Activated naive CD4-positive, alpha-beta T cell treated with anti-CD3 and anti-CD28 coated beads, Interleukin-2, amount 10 ng/mL, durations not matched to agents 7 days and 5 days (primary cell): ENCODE results near the gene CPA2.

ENCODE experiments used
- CTCF ChIA-PET: fragments of 350-600 bp; sonication (Branson Sonifier 250); formaldehyde crosslinking; loops from one replicate; lab custom pipeline; 2021; ENCODE audit warnings: antibody characterized with exemption; lab: Charles Lee
- DNase-seq: peaks from one replicate; pipeline ENCODE4 v3.0.0-alpha.2; 2020
- H3K27ac Mint-ChIP-seq: one replicate; pipeline ENCODE4 v1.8.0; 2021; ENCODE audit warnings: mild to moderate bottlenecking, moderate library complexity, mixed read lengths
- H3K27me3 Mint-ChIP-seq: one replicate; pipeline ENCODE4 v1.8.0; 2021; ENCODE audit warnings: mild to moderate bottlenecking, mixed read lengths
- H3K36me3 Mint-ChIP-seq: one replicate; pipeline ENCODE4 v1.8.0; 2021; ENCODE audit warnings: mixed read lengths
- H3K4me1 Mint-ChIP-seq: one replicate; pipeline ENCODE4 v1.8.0; 2021; ENCODE audit warnings: mixed read lengths
- H3K4me3 Mint-ChIP-seq: one replicate; pipeline ENCODE4 v1.8.0; 2021; ENCODE audit warnings: mild to moderate bottlenecking, moderate library complexity, mixed read lengths
- H3K9me3 Mint-ChIP-seq: one replicate; pipeline ENCODE4 v1.8.0; 2021; ENCODE audit warnings: mixed read lengths

CPA2 gene

DNA sequence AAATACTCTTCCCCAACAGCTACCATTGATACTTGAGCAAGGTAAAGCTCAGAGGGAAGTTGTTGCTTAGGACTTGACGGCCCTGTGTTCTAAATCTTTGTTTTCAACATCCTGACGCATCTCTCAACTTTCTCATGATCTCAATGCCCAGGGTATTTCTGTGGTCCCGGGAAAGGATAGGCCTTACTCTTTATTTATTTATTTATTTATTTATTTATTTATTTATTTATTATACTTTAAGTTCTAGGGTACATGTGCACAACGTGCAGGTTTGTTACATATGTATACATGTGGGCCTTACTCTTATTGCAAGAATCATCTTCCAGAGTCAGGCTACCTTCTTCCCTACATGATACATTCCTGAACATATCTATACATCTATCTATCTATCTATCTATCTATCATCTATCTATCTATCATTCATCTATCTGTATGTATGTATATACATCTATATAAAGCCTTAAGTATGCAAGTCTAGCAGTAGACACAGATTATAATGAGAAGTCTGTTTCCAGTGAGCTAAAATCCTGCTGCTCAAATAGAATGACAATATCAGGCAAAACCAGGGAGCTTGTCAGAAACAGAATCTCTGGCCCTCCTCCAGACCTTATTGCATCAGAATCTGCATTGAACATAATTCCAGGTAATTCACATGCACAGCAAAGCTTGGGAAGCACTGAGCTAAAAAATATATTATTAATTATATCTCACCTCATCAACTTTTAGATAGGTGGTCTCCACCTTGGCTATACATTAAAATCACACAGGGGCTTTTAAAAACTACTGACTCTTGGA, 65.8 kb downstream of the CPA2 start:
- DNase-seq, result no peak
- Mint-ChIP-seq H3K9me3 (no peaks in the 10 kb centered on the region), H3K36me3 (no peaks in the 10 kb centered on the region), H3K4me3 (no peak overlapping the region), H3K27me3 (no peaks in the 10 kb centered on the region), H3K4me1 (no peaks in the 10 kb centered on the region), H3K27ac (no peak overlapping the region)
- CTCF ChIA-PET, result no interaction called here

DNA sequence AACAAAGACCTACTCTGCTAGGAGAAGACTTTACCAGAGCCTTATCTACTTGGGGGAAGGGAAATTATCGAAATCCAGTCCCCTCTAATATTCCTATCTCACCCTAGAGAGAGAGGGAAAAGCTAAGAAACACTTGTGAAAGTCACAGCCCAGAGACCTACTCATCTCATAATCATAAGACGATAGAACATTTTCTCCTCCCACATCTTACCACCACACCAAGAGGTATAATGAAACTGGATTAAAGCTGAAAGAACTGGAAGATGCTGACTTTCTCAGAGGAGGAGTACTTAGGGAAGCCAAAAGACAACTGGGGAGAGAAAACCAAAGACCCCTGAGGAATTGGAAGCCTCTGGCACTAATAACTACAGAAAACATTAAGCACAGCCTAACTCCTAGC, 67.2 kb downstream of the CPA2 start:
- DNase-seq, result no peak
- Mint-ChIP-seq H3K27me3 (no peaks in the 10 kb centered on the region), H3K9me3 (no peaks in the 10 kb centered on the region), H3K36me3 (no peaks in the 10 kb centered on the region), H3K4me3 (no peak overlapping the region), H3K27ac (no peak overlapping the region), H3K4me1 (no peaks in the 10 kb centered on the region)
- CTCF ChIA-PET, result no interaction called here

DNA sequence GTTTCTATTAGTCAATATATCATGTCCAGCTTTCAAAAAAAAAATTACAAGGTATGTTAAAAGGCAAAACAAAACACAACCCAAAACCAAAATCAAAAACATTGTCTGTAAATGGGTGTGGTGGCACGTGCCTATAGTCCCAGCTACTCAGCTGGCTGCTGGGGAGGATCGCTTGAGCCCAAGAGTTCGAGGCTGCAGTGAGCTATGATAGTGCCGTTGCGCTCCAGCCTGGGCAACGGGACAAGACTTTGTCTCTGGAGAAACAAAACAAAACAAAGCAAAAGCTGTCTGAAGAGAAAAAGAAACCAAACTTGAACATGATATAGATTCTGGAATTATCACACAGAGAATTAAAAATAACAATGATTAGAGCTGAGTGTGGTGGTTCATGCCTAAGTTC, 67.6 kb downstream of the CPA2 start:
- no peaks in the 10 kb centered on the region for H3K9me3 Mint-ChIP-seq
- CTCF ChIA-PET, result no interaction called here
- DNase-seq, result no peak
- H3K27me3 Mint-ChIP-seq, result no peaks in the 10 kb centered on the region
- H3K4me1 Mint-ChIP-seq, result no peaks in the 10 kb centered on the region
- no peak overlapping the region for H3K4me3 Mint-ChIP-seq
- no peaks in the 10 kb centered on the region for H3K36me3 Mint-ChIP-seq
- H3K27ac Mint-ChIP-seq, result no peak overlapping the region

DNA sequence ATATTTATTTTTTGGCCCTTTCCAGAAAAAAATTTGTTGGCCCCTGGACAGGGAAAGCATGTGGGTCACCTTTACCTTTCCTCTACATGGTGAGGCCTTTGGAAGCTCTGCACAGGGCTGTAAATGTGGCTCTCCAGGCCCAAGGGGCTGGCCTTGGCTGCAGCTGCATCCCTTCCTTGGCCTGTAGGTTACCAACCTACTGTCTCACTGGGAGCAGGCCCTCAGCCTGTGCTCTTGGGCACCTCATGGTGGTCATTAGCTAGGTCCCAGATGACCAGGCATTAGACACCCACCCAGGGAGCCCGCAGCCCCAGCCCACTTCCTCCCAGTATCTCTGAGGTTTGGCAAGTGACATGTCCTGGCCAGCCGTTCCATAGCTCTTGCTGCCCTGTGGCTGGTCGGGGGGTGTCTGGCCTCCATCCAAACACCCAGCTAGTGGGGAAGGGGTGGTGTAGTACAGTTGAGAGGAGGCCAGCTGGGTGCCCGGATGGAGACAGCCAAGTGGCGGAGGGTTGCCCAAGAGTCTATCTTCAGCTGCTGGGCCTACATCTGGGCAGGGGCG, 70.8 kb downstream of the CPA2 start:
- Mint-ChIP-seq H3K27ac (no peak overlapping the region), H3K4me3 (no peak overlapping the region), H3K4me1 (no peaks in the 10 kb centered on the region), H3K36me3 (no peaks in the 10 kb centered on the region), H3K27me3 (no peaks in the 10 kb centered on the region), H3K9me3 (no peaks in the 10 kb centered on the region)
- CTCF ChIA-PET, result no interaction called here
- DNase-seq, result no peak

DNA sequence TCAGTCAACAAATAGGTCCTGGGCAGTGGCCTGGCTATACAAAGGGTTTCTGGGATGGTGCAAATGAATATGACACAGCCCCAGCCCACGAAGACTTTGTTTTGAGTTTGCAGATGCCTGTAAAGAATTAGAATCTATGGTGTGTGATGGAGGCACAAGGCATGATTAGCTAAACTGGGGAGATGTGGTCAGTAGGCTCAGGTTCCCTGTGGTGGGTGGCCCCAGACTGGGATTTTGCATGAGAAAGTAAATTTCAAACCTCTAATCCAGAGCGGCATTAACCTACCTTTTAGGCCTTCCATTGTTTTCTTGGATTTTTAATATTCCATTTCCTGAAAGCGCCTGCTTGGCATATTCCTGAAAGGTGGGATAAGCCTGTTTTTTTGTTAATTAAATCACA, 71.6 kb downstream of the CPA2 start:
- CTCF ChIA-PET, result no interaction called here
- H3K27me3 Mint-ChIP-seq, result peaks cover 5% of the 10 kb centered on the region
- no peaks in the 10 kb centered on the region for H3K9me3 Mint-ChIP-seq
- no peaks in the 10 kb centered on the region for H3K36me3 Mint-ChIP-seq
- no peak overlapping the region for H3K4me3 Mint-ChIP-seq
- H3K27ac Mint-ChIP-seq, result no peak overlapping the region
- DNase-seq, result no peak
- H3K4me1 Mint-ChIP-seq, result no peaks in the 10 kb centered on the region
